Psoas muscle (tissue), 8 donors: Measurements from ENCODE around the gene CHST15. TPM values are rescaled to one million over a fixed set of nuclear protein-coding genes. Genes with fewer than 3 reads are reported as not detected.

Source experiments
- ATAC-seq, 4 donors: fragments of 200-7000 bp; cut with Tn5 transposase; one replicate each; pipeline ENCODE4 v1.9.1; 2020; ENCODE audit warnings: moderate library complexity in 3 of 4, mild to moderate bottlenecking in 2 of 4
- DNase-seq, 2 donors: peaks; one replicate each; pipeline ENCODE4 v3.0.0-alpha.2; 2020
- H3K27ac ChIP-seq: fragments of 200-600 bp; one replicate; pipeline ENCODE4 v1.8.0; 2022
- H3K27me3 ChIP-seq, 3 donors: fragments of 200-600 bp in 1 of 3; one replicate each; pipeline versions ENCODE4 v1.6.1 to v1.8.0; 2013 to 2022; ENCODE audit warnings: low read length in 2 of 3, mild to moderate bottlenecking in 2 of 3, moderate library complexity in 1 of 3; ENCODE audit not compliant: insufficient read depth in 3 of 3
- H3K36me3 ChIP-seq, 2 donors: fragments of 200-600 bp in 1 of 2; one replicate each; pipeline versions ENCODE4 v1.6.1 to v1.8.0; 2013 to 2022; ENCODE audit warnings: low read depth in 1 of 2, mild to moderate bottlenecking in 1 of 2, moderate library complexity in 1 of 2; ENCODE audit not compliant: insufficient read depth in 1 of 2
- H3K4me1 ChIP-seq: fragments of 200-600 bp; one replicate; pipeline ENCODE4 v1.8.0; 2022
- H3K4me3 ChIP-seq: fragments of 200-600 bp; one replicate; pipeline ENCODE4 v1.8.0; 2022; ENCODE audit warnings: mild to moderate bottlenecking
- H3K9me3 ChIP-seq: fragments of 200-600 bp; one replicate; pipeline ENCODE4 v1.8.0; 2022
- CTCF ChIP-seq: fragments of 200-600 bp; IDR thresholded peaks from one replicate; pipeline ENCODE4 v1.8.0; 2022; ENCODE audit warnings: antibody characterized with exemption
- WGBS, 3 donors: extraction: QIAGEN DNeasy Blood & Tissue Kit; methylation state at CpG; one replicate each; pipeline versions ENCODE4 v1.1.6 to v1.1.7; 2013; 5-methylcytosine and 5-hydroxymethylcytosine counted together
- intact Hi-C, 2 donors: fragments of 100-400 bp; cut with DNase I; formaldehyde crosslinking; loops; one replicate each; pipeline versions ENCODE4 v1.11.0 to v1.14.2; 2022
- polyA plus RNA-seq, 3 donors: library from polyadenylated mRNA; stranded (reverse); fragments of 200-250 nt; gene quantifications; one replicate each; pipeline ENCODE4 v1.2.3, GENCODE V29; 2013
- total RNA-seq, 4 donors: library from RNA; stranded (reverse); fragmentation: NEBNext Ultra II Directional in 2 of 4; extraction: Animal tissue kit (Norgen Biotek cat#: 25700) in 2 of 4; gene quantifications; one replicate each; pipeline versions ENCODE4 v1.2.1 to v1.2.4, GENCODE V29; 2021 to 2023
- donor health status: healthy with polysubstance abuse.
- donor health status: DM: no; HTN: no; CAD: no; lungs with moderate emphysema.
- donor health status: Bipolar disorder and iron deficiency.
- donor health status: healthy.
- donor health status: DM: yes; HTN: yes; CAD: no.
- donor health status: DM: no; HTN: no; CAD: no.
- donor health status: DM: no; HTN: no; CAD: no.
- donor health status: DM: yes; HTN: yes; CAD: no.

CHST15 gene
- total and polyA plus RNA-seq, 7 donors = 3.6 to 39.2 (median 10.4) TPM

- DNase-seq (peak in 1 of 2 donors; percentile 48), ATAC-seq (peak; percentile 62 to 90 (median 82))
- WGBS, 3 donors = 44 to 55% (median 49%) methylated on average over 3 of the region's 3 CpGs
- Histone ChIP-seq H3K9me3 (peaks cover 5% of the 10 kb centered on the region), H3K4me3 (no peak overlapping the region), H3K4me1 (peaks cover 8% of the 10 kb centered on the region), H3K36me3 (no peaks in the 10 kb centered on the region), H3K27me3 (no peaks in the 10 kb centered on the region), H3K27ac (peak overlapping the region; percentile 42)
- TF ChIP-seq CTCF = no peak
- intact Hi-C loops = no loop called here
Observed at GRCh38 chr10:124138195-124138882, 44.9 kb upstream of the CHST15 start.

- H3K36me3 ChIP-seq = no peaks in the 10 kb centered on the region
- H3K4me3 ChIP-seq = no peak overlapping the region
- no peak for TF ChIP-seq CTCF
- DNase-seq = no peak
- intact Hi-C loops = no loop called here
- WGBS, 3 donors = 90 to 92% (median 91%) methylated on average over 9 of the region's 9 CpGs
- H3K27ac ChIP-seq = no peak overlapping the region
- no peaks in the 10 kb centered on the region for H3K27me3 ChIP-seq
- no peaks in the 10 kb centered on the region for H3K9me3 ChIP-seq
- no peak for ATAC-seq
- H3K4me1 ChIP-seq = peaks cover 8% of the 10 kb centered on the region
Observed at GRCh38 chr10:124134251-124134893, 41.0 kb upstream of the CHST15 start.

- Histone ChIP-seq H3K4me3 (no peak overlapping the region), H3K9me3 (no peaks in the 10 kb centered on the region), H3K36me3 (no peaks in the 10 kb centered on the region), H3K27me3 (no peaks in the 10 kb centered on the region), H3K27ac (no peak overlapping the region), H3K4me1 (no peaks in the 10 kb centered on the region)
- ATAC-seq (no peak), DNase-seq (no peak)
- intact Hi-C loops = no loop called here
- WGBS, 3 donors = 74 to 87% (median 83%) methylated on average over 5 of the region's 5 CpGs
- no peak for TF ChIP-seq CTCF
Observed at GRCh38 chr10:124132876-124133275, 39.5 kb upstream of the CHST15 start.

GRCh38 chr10:124132306-124132705, 38.9 kb upstream of the CHST15 start:
- intact Hi-C loops = no loop called here
- Histone ChIP-seq H3K27me3 (no peaks in the 10 kb centered on the region), H3K36me3 (no peaks in the 10 kb centered on the region), H3K9me3 (no peaks in the 10 kb centered on the region), H3K4me3 (no peak overlapping the region), H3K27ac (no peak overlapping the region), H3K4me1 (no peaks in the 10 kb centered on the region)
- WGBS, 3 donors = 93 to 100% (median 98%) methylated on average over 5 of the region's 5 CpGs
- no peak for TF ChIP-seq CTCF
- DNase-seq (peak in 1 of 2 donors; percentile 36), ATAC-seq (no peak)
